ENCODE data around the gene DPEP1. TPM values are rescaled to one million over a fixed set of nuclear protein-coding genes. Genes with fewer than 3 reads are reported as not detected.

DPEP1 gene
- total and polyA plus RNA-seq, 2 donors from 2014 or later, result 24.2 to 433 TPM

- FAIRE-seq (no peak), DNase-seq (no peak)
- no peaks in the 10 kb centered on the region for H3K9me3 ChIP-seq (ENCODE audit: control insufficient read depth in 2 of 3, insufficient read depth in 1 of 3, low read length in 3 of 3)
- H3K27me3 ChIP-seq (ENCODE audit: control insufficient read depth, insufficient read depth, low read length), result peaks cover 3% of the 10 kb centered on the region
- peaks cover 0 to 11% (median 4%) of the 10 kb centered on the region in 3 donors for H3K4me1 ChIP-seq (ENCODE audit: control insufficient read depth in 2 of 3, insufficient read depth in 2 of 3, low read depth in 1 of 3, low read length in 3 of 3)
- intact Hi-C loops (cut with DNase I), result no loop called here
- no peak for TF ChIP-seq CTCF (IDR thresholded peaks at IDR 0.05; ENCODE audit: borderline replicate concordance, extremely low read depth, insufficient read depth)
- H3K4me3 ChIP-seq (ENCODE audit: low read length in 3 of 3), result no peak overlapping the region
- peaks cover 0 to 4% (median 2%) of the 10 kb centered on the region in 3 donors for H3K36me3 ChIP-seq (ENCODE audit: control insufficient read depth in 2 of 3, insufficient read depth in 3 of 3, low read length in 3 of 3)
- no peak overlapping the region for H3K9ac ChIP-seq (ENCODE audit: low read length in 3 of 3)
- no peak overlapping the region for H3K27ac ChIP-seq (ENCODE audit: low read depth in 2 of 2, low read length in 2 of 2)
Observed at GRCh38 chr16:89636663-89637062, 23.2 kb downstream of the DPEP1 start.

DNA sequence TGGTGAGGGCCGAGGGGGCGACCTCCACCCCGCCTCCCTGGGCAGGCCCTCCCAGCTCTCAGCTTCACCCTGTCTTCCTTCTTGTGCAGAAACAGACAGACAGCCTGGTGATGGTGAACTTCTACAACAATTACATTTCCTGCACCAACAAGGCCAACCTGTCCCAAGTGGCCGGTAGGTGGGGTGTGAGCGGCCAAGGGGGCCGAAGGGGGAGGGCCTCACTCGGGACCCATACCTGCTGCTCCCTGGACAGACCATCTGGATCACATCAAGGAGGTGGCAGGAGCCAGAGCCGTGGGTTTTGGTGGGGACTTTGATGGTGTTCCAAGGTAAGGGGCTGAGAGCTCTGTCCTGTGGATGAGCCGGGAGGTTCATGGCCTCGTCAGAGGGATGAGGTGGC lies 23.9 kb downstream of the DPEP1 start:
- H3K36me3 ChIP-seq (ENCODE audit: control insufficient read depth in 2 of 3, insufficient read depth in 3 of 3, low read length in 3 of 3), result peaks cover 0 to 4% (median 2%) of the 10 kb centered on the region in 3 donors
- no peak overlapping the region for H3K27ac ChIP-seq (ENCODE audit: low read depth in 2 of 2, low read length in 2 of 2)
- intact Hi-C loops (cut with DNase I), result no loop called here
- TF ChIP-seq CTCF (IDR thresholded peaks at IDR 0.05; ENCODE audit: borderline replicate concordance, extremely low read depth, insufficient read depth), result no peak
- no peak overlapping the region for H3K4me3 ChIP-seq (ENCODE audit: low read length in 3 of 3)
- no peaks in the 10 kb centered on the region for H3K9me3 ChIP-seq (ENCODE audit: control insufficient read depth in 2 of 3, insufficient read depth in 1 of 3, low read length in 3 of 3)
- H3K27me3 ChIP-seq (ENCODE audit: control insufficient read depth, insufficient read depth, low read length), result peaks cover 3% of the 10 kb centered on the region
- FAIRE-seq, result no peak
- no peak overlapping the region for H3K9ac ChIP-seq (ENCODE audit: low read length in 3 of 3)
- DNase-seq, result no peak
- peaks cover 0 to 11% (median 4%) of the 10 kb centered on the region in 3 donors for H3K4me1 ChIP-seq (ENCODE audit: control insufficient read depth in 2 of 3, insufficient read depth in 2 of 3, low read depth in 1 of 3, low read length in 3 of 3)

GRCh38 chr16:89638455-89638854 lies 25.0 kb downstream of the DPEP1 start:
- TF ChIP-seq CTCF (IDR thresholded peaks at IDR 0.05; ENCODE audit: borderline replicate concordance, extremely low read depth, insufficient read depth), result no peak
- intact Hi-C loops (cut with DNase I), result no loop called here

DNA sequence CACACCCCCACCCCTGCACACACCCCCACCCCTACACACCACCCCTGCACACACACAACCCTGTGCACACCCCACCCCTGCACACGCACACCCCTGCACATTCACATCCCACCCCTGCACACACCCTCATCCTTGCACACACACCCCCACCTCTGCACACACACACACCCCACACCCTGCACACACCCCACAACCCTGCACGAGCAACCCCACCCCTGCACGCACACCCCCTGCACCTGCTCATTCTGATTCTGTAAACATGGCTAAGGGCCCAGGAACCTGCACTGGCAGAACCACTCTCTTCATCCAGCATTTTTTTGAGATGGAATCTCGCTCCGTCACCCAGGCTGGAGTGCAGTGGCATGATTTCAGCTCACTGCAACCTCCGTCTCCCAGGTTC lies 25.9 kb downstream of the DPEP1 start:
- DNase-seq (no peak), FAIRE-seq (no peak)
- Histone ChIP-seq H3K4me1 (ENCODE audit: control insufficient read depth in 2 of 3, insufficient read depth in 2 of 3, low read depth in 1 of 3, low read length in 3 of 3) (peaks cover 0 to 4% (median 0%) of the 10 kb centered on the region in 3 donors), H3K36me3 (ENCODE audit: control insufficient read depth in 2 of 3, insufficient read depth in 3 of 3, low read length in 3 of 3) (no peaks in the 10 kb centered on the region), H3K27me3 (ENCODE audit: control insufficient read depth, insufficient read depth, low read length) (peaks cover 3% of the 10 kb centered on the region), H3K4me3 (ENCODE audit: low read length in 3 of 3) (no peak overlapping the region), H3K27ac (ENCODE audit: low read depth in 2 of 2, low read length in 2 of 2) (no peak overlapping the region), H3K9ac (ENCODE audit: low read length in 3 of 3) (no peak overlapping the region), H3K9me3 (ENCODE audit: control insufficient read depth in 2 of 3, insufficient read depth in 1 of 3, low read length in 3 of 3) (no peaks in the 10 kb centered on the region)
- TF ChIP-seq CTCF (IDR thresholded peaks at IDR 0.05; ENCODE audit: borderline replicate concordance, extremely low read depth, insufficient read depth), result no peak
- intact Hi-C loops (cut with DNase I), result no loop called here

More at GRCh38 chr16:89638455-89638854, 25.0 kb downstream of the DPEP1 start:
- peaks cover 0 to 3% (median 2%) of the 10 kb centered on the region in 3 donors for H3K36me3 ChIP-seq (ENCODE audit: control insufficient read depth in 2 of 3, insufficient read depth in 3 of 3, low read length in 3 of 3)
- H3K27me3 ChIP-seq (ENCODE audit: control insufficient read depth, insufficient read depth, low read length), result peaks cover 3% of the 10 kb centered on the region
- peaks cover 0 to 7% (median 3%) of the 10 kb centered on the region in 3 donors for H3K4me1 ChIP-seq (ENCODE audit: control insufficient read depth in 2 of 3, insufficient read depth in 2 of 3, low read depth in 1 of 3, low read length in 3 of 3)
- no peak overlapping the region for H3K4me3 ChIP-seq (ENCODE audit: low read length in 3 of 3)
- no peaks in the 10 kb centered on the region for H3K9me3 ChIP-seq (ENCODE audit: control insufficient read depth in 2 of 3, insufficient read depth in 1 of 3, low read length in 3 of 3)
- DNase-seq (no peak), FAIRE-seq (no peak)
- H3K9ac ChIP-seq (ENCODE audit: low read length in 3 of 3), result no peak overlapping the region
- no peak overlapping the region for H3K27ac ChIP-seq (ENCODE audit: low read depth in 2 of 2, low read length in 2 of 2)
